ENCODE results near the gene UQCRC1. TPM values are rescaled to one million over a fixed set of nuclear protein-coding genes. Genes with fewer than 3 reads are reported as not detected.
A peak's percentile ranks its signal among the peaks of the same experiment; 100 is the strongest.

Gene UQCRC1
- total RNA-seq, 1 experiment from 2014 or later = 323 TPM

- TF ChIP-seq TEAD4 (CRISPR knock-in tag; IDR thresholded peaks at IDR 0.05) = no peak
Measured at GRCh38 chr3:48597408-48597800, 12.0 kb downstream of the UQCRC1 start (continued).

DNA sequence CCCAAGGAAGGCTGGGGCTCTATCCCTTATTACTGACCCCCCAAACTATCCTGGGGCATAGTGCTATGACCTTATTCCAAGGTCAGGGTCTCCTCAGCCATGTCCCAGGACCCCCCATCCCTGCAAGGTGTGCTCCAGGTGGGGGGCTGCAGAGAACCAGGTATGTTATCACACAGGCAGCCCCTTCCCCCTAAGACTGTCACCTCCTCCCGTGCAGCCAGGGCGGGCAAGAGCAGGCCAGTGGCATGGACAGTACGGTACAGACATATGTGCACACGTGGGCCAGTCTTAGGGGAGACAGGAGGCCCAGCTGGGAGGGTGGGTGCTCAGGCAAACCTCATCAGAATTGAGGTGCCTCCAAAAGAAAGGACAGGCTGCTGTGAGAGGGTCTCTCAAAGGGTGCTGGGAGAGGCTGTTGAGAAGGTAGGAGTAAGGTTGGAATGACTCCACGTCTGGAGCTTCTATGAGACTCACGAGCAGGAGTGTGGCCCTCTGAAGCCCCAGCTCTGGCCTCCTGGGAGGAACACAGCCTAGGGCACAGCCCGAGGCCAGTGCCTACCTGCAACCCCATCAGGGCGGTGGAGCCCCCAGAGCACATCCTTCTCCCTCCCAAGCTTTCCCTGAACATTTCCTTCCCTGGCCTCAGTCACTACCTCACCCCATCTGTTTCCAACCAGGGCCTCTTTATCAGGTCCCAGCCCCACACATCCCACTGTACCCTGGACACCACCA, 12.6 kb downstream of the UQCRC1 start:
- no peak overlapping the region for H3K4me3 Mint-ChIP-seq
- H3K4me1 Mint-ChIP-seq = peaks cover 16% of the 10 kb centered on the region
- ChIA-PET POLR2A (interaction anchor here (0.9 to 1.6 kb wide), 2 partner anchors 13 to 14 kb away, joined by 3 to 5 read pairs; partner anchors contain the start of gene UQCRC1), CTCF (interaction anchor here (1.0 to 1.4 kb wide), 4 partner anchors 36 to 161 kb away, joined by 3 to 6 read pairs (median 4); partner anchors contain the start of gene SLC26A6)
- ATAC-seq (no peak), DNase-seq (ENCODE audit: low spot score) (no peak)
- H3K36me3 Mint-ChIP-seq = peaks cover 37% of the 10 kb centered on the region
- no peaks in the 10 kb centered on the region for H3K9me3 Mint-ChIP-seq
- H3K27ac Mint-ChIP-seq = peak overlapping the region; percentile 75
- TF ChIP-seq, protein P1, sequence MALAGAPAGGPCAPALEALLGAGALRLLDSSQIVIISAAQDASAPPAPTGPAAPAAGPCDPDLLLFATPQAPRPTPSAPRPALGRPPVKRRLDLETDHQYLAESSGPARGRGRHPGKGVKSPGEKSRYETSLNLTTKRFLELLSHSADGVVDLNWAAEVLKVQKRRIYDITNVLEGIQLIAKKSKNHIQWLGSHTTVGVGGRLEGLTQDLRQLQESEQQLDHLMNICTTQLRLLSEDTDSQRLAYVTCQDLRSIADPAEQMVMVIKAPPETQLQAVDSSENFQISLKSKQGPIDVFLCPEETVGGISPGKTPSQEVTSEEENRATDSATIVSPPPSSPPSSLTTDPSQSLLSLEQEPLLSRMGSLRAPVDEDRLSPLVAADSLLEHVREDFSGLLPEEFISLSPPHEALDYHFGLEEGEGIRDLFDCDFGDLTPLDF (CRISPR knock-in tag; IDR thresholded peaks at IDR 0.05) = no peak
- TF ChIP-seq, protein P2, sequence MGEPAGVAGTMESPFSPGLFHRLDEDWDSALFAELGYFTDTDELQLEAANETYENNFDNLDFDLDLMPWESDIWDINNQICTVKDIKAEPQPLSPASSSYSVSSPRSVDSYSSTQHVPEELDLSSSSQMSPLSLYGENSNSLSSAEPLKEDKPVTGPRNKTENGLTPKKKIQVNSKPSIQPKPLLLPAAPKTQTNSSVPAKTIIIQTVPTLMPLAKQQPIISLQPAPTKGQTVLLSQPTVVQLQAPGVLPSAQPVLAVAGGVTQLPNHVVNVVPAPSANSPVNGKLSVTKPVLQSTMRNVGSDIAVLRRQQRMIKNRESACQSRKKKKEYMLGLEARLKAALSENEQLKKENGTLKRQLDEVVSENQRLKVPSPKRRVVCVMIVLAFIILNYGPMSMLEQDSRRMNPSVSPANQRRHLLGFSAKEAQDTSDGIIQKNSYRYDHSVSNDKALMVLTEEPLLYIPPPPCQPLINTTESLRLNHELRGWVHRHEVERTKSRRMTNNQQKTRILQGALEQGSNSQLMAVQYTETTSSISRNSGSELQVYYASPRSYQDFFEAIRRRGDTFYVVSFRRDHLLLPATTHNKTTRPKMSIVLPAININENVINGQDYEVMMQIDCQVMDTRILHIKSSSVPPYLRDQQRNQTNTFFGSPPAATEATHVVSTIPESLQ (CRISPR knock-in tag; IDR thresholded peaks at IDR 0.05) = no peak
- TF ChIP-seq, protein P3, sequence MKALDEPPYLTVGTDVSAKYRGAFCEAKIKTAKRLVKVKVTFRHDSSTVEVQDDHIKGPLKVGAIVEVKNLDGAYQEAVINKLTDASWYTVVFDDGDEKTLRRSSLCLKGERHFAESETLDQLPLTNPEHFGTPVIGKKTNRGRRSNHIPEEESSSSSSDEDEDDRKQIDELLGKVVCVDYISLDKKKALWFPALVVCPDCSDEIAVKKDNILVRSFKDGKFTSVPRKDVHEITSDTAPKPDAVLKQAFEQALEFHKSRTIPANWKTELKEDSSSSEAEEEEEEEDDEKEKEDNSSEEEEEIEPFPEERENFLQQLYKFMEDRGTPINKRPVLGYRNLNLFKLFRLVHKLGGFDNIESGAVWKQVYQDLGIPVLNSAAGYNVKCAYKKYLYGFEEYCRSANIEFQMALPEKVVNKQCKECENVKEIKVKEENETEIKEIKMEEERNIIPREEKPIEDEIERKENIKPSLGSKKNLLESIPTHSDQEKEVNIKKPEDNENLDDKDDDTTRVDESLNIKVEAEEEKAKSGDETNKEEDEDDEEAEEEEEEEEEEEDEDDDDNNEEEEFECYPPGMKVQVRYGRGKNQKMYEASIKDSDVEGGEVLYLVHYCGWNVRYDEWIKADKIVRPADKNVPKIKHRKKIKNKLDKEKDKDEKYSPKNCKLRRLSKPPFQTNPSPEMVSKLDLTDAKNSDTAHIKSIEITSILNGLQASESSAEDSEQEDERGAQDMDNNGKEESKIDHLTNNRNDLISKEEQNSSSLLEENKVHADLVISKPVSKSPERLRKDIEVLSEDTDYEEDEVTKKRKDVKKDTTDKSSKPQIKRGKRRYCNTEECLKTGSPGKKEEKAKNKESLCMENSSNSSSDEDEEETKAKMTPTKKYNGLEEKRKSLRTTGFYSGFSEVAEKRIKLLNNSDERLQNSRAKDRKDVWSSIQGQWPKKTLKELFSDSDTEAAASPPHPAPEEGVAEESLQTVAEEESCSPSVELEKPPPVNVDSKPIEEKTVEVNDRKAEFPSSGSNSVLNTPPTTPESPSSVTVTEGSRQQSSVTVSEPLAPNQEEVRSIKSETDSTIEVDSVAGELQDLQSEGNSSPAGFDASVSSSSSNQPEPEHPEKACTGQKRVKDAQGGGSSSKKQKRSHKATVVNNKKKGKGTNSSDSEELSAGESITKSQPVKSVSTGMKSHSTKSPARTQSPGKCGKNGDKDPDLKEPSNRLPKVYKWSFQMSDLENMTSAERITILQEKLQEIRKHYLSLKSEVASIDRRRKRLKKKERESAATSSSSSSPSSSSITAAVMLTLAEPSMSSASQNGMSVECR (CRISPR knock-in tag; IDR thresholded peaks at IDR 0.05; ENCODE audit: borderline replicate concordance) = no peak
- TF ChIP-seq JUN (CRISPR knock-in tag; IDR thresholded peaks at IDR 0.05) (no peak), GRHL2 (CRISPR knock-in tag; IDR thresholded peaks at IDR 0.05; ENCODE audit: insufficient replicate concordance, severe bottlenecking) (no peak), ZNF219 (CRISPR knock-in tag; IDR thresholded peaks at IDR 0.05; ENCODE audit: borderline replicate concordance) (no peak), OVOL2 (CRISPR knock-in tag; IDR thresholded peaks at IDR 0.05; ENCODE audit: borderline replicate concordance) (no peak)
- TF ChIP-seq, protein P4, sequence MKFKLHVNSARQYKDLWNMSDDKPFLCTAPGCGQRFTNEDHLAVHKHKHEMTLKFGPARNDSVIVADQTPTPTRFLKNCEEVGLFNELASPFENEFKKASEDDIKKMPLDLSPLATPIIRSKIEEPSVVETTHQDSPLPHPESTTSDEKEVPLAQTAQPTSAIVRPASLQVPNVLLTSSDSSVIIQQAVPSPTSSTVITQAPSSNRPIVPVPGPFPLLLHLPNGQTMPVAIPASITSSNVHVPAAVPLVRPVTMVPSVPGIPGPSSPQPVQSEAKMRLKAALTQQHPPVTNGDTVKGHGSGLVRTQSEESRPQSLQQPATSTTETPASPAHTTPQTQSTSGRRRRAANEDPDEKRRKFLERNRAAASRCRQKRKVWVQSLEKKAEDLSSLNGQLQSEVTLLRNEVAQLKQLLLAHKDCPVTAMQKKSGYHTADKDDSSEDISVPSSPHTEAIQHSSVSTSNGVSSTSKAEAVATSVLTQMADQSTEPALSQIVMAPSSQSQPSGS (CRISPR knock-in tag; IDR thresholded peaks at IDR 0.05; ENCODE audit: borderline replicate concordance, low read depth) = no peak
- TF ChIP-seq, protein P5, sequence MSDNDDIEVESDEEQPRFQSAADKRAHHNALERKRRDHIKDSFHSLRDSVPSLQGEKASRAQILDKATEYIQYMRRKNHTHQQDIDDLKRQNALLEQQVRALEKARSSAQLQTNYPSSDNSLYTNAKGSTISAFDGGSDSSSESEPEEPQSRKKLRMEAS (CRISPR knock-in tag; IDR thresholded peaks at IDR 0.05) = no peak
- H3K27me3 Mint-ChIP-seq (ENCODE audit: low read depth) = no peaks in the 10 kb centered on the region; the same call in 1 of the 2 replicates

DNA sequence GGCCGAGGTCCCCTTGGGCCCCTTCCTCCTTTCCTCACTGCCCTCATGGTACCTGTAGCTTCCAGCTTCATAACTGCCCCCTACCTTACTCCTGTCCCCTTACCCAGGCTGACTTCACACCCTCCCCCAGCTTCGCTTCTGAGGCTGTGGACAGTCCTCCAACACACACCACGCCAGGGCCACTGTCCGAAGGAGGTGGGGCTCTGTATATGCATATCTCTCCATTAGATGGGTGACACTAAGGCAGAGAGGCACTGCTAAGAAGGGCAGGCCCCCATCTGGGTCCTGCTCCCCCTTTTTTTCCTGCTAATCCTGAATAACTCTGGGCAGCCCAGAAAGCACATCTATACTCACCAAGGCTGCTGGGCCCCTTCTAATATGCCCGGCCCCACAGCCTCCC, 13.3 kb downstream of the UQCRC1 start:
- ATAC-seq (no peak), DNase-seq (ENCODE audit: low spot score) (no peak)
- Mint-ChIP-seq H3K4me1 (peaks cover 16% of the 10 kb centered on the region), H3K4me3 (no peak overlapping the region), H3K27ac (no peak overlapping the region), H3K27me3 (ENCODE audit: low read depth) (no peaks in the 10 kb centered on the region; the same call in 1 of the 2 replicates), H3K36me3 (peaks cover 34% of the 10 kb centered on the region), H3K9me3 (no peaks in the 10 kb centered on the region)
- POLR2A ChIA-PET = interaction anchor here (0.9 to 1.6 kb wide), 2 partner anchors 13 kb away, joined by 3 to 5 read pairs; partner anchors contain the start of gene UQCRC1
- CTCF ChIA-PET = interaction anchor here (0.8 to 1.2 kb wide), 4 partner anchors 38 to 195 kb away, joined by 3 to 4 read pairs (median 4); partner anchors contain the start of gene SLC26A6
- TF ChIP-seq, protein P6, sequence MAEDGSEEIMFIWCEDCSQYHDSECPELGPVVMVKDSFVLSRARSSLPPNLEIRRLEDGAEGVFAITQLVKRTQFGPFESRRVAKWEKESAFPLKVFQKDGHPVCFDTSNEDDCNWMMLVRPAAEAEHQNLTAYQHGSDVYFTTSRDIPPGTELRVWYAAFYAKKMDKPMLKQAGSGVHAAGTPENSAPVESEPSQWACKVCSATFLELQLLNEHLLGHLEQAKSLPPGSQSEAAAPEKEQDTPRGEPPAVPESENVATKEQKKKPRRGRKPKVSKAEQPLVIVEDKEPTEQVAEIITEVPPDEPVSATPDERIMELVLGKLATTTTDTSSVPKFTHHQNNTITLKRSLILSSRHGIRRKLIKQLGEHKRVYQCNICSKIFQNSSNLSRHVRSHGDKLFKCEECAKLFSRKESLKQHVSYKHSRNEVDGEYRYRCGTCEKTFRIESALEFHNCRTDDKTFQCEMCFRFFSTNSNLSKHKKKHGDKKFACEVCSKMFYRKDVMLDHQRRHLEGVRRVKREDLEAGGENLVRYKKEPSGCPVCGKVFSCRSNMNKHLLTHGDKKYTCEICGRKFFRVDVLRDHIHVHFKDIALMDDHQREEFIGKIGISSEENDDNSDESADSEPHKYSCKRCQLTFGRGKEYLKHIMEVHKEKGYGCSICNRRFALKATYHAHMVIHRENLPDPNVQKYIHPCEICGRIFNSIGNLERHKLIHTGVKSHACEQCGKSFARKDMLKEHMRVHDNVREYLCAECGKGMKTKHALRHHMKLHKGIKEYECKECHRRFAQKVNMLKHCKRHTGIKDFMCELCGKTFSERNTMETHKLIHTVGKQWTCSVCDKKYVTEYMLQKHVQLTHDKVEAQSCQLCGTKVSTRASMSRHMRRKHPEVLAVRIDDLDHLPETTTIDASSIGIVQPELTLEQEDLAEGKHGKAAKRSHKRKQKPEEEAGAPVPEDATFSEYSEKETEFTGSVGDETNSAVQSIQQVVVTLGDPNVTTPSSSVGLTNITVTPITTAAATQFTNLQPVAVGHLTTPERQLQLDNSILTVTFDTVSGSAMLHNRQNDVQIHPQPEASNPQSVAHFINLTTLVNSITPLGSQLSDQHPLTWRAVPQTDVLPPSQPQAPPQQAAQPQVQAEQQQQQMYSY (CRISPR knock-in tag; IDR thresholded peaks at IDR 0.05) = no peak
- TF ChIP-seq ERG (CRISPR knock-in tag; IDR thresholded peaks at IDR 0.05) = no peak
- no peak for TF ChIP-seq OVOL2 (CRISPR knock-in tag; IDR thresholded peaks at IDR 0.05; ENCODE audit: borderline replicate concordance)

Data from WTC11 (cell line).